Stimulated activated CD8-positive, alpha-beta memory T cell treated with anti-CD3 and anti-CD28 coated beads, Interleukin-12 subunit alpha, Interleukin-12 subunit beta, amount 100 ng/mL, for 24 hours (primary cell): Measurements from ENCODE around the gene MYLK2.
A peak's percentile ranks its signal among the peaks of the same experiment; 100 is the strongest.

Experiments
- DNase-seq: peaks from one replicate; pipeline ENCODE4 v3.0.0-alpha.2; 2020; ENCODE audit errors: extremely low read depth

MYLK2 gene

DNA sequence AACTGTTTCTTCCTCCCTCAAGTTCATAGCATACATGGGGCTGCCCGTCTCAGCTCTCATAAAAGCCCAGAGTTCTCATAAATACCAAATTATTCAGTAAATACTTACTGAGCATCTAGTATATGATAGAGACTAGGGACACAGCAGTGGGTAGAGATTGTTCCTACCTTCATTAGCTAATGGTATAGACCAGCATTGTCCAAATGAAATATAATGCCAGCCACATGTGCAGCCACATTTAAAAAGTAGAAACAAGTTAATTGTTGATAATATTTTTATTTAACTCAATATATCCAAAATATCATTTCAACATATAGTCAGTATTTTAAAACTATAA is 52.4 kb downstream of the MYLK2 start:
- no peak for DNase-seq

DNA sequence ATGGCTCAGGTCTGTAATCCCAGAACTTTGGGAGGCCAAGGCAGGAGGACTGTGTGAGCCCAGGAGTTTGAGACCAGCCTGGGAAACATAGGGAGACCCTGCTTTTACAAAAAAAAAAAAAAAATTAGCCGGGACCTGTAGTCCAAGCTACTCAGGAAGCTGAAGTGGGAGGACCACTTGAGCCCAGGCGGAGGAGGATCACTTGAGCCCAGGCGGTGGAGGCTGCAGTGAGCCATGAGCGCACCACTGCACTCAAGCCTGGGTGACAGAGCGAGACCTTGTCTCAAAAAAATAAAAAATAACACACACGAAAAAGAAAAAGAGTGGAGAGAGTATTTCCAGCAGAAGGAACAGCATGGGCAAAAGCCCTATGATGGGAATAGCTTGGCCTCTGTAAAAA is 53.2 kb downstream of the MYLK2 start:
- DNase-seq, result no peak

DNA sequence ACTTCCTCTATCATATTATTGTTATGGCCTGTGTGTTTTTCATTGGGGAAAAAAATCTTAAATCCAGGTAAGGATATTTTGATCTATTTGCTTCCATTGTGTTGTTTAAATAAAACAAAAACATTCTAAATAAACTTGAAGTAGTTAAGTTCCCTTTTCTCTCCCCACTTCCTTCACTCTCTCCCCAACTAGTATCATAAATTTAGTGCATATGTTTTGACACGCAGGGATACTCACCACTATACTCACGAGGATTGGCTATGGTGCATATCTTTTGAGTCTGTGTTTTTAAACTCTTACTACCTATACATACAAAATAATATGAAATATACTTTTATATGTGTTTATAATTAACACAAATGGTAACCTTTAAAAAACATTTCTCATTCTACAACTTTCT is 56.5 kb downstream of the MYLK2 start:
- no peak for DNase-seq

DNA sequence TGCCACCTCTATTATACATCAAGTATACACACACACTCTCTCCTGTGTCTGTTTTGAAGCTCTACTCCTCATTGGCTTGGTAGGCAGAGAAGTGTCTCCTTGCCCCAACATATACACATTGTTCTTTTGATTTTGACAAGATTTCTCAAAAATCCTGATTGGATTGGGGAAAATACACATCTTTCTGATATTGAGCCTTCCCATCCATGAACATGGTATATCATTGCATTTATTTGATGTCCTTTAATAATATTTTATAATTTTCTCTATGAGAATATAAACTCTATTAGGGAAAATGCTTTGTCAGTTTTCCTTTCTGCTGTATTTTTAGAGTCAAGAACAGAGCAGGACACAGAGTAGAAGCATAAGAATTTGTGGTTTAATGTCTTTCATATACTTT is 58.5 kb downstream of the MYLK2 start:
- no peak for DNase-seq

DNA sequence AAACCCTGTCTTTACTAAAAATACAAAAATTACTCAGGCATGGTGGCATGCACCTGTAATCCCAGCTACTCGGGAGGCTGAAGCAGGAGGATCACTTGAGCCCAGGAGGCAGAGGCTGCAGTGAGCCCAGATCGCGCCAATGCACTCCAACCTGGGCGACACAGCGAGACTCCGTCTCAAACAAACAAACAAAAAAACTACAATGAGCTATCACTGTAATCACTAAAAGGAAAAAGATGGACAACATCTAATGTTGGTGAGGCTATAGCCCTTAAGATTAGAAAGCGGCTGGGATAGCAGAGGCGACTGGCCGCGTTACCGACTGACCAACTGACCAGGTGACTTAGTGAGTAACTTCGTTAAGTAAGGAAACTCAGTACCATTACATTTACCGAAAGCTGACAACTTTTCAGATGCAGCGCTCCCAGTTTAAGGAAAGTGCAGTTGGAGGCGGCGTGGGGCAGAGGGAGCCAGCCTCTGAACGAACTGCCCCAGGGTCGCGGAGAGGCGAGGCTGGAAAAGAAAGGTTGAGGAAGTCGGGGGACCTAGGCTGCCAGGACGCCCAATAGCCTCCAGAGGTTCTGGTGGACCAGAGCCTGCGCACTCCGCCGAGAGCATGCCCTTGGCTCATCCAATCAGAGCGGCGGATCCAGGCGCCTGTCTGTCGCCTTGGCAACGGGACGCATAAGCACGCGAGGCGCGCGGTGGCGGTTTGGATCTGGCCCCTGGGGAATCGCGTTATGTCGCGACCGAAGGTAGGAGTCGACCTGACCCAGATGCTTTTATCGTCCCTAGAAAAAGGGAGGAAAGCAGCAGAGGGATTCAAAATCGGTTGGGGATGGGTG is 60.2 kb downstream of the MYLK2 start:
- peak; percentile 63 for DNase-seq

DNA sequence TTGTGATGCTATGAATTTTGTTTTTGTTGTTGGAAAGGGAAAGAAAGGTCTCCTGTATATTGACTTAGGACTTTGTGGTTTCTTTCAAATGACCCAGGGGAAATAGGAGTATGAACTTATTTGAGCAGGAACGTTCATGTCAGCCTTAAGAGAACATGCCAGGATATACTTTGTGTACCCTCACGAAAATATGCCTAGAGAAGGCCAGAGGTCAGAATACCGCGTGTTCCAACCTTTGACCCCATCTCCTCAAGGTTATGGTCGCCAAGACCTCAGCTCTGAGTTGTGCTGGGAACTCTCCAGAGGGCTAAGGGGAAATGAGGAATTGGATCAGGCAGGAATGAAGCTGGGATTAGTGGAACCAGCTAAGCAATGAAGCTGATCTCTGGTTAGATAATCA is 62.8 kb downstream of the MYLK2 start:
- DNase-seq, result no peak

DNA sequence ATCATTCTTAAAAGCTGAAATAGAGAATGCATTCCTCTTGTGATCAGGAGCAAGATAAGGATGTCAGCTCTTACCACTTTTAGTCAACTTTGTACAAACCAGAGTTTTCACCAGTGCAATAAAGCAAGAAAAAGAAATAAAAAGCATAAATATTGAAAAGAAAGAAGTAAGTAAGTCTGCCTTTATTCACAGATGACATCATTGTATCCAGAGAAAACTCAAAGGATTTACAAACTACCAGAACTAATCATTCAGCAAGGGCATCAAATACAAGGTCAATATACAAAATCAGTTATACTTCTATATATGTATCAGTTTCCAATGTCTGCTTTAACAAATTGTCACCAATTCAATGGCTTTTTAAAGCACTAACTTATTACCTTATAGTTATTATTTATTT is 64.7 kb downstream of the MYLK2 start:
- no peak for DNase-seq
